CD4-positive, alpha-beta T cell (primary cell): ENCODE results near the gene PCDHGC4. TPM values are rescaled to one million over a fixed set of nuclear protein-coding genes. Genes with fewer than 3 reads are reported as not detected.

Experiments used
- ATAC-seq: fragments of 200-7000 bp; cut with Tn5 transposase; one replicate; pipeline ENCODE4 v1.10.0; 2022; ENCODE audit warnings: mild to moderate bottlenecking; ENCODE audit not compliant: poor library complexity
- CTCF ChIA-PET: fragments of 350-600 bp; sonication (Branson Sonifier 250); formaldehyde crosslinking; loops from one replicate; lab custom pipeline; 2021; ENCODE audit warnings: antibody characterized with exemption, inconsistent platforms; lab: Charles Lee
- POLR2A ChIA-PET: fragments of 350-600 bp; sonication (Branson Sonifier 250); formaldehyde crosslinking; loops from one replicate; lab custom pipeline; 2021; ENCODE audit warnings: antibody characterized with exemption, inconsistent platforms; lab: Charles Lee
- DNase-seq, 14 experiments: peaks; one replicate each; pipeline ENCODE4 v3.0.0-alpha.2; 2013 to 2020; ENCODE audit warnings: mixed read lengths in 2 of 14
- H3K27ac ChIP-seq, 2 donors: one replicate each; pipeline versions ENCODE4 v1.5.1 to v1.7.0; 2013; ENCODE audit warnings: low read length in 2 of 2, low read depth in 1 of 2, mild to moderate bottlenecking in 1 of 2
- H3K27me3 ChIP-seq, 2 experiments: 1 replicate in 1 of 2; 2 replicates in 1 of 2; pipeline versions ENCODE4 v1.6.1 to v1.7.0; 2013; ENCODE audit warnings: low read length in 2 of 2, control low read depth in 1 of 2, mild to moderate bottlenecking in 1 of 2, moderate library complexity in 1 of 2; ENCODE audit not compliant: insufficient read depth in 2 of 2, control insufficient read depth in 1 of 2
- H3K36me3 ChIP-seq: one replicate; pipeline ENCODE4 v1.6.1; 2013; ENCODE audit warnings: low read length, control low read depth; ENCODE audit not compliant: insufficient read depth
- H3K4me1 ChIP-seq: one replicate; pipeline ENCODE4 v1.6.1; 2013; ENCODE audit warnings: low read length, control low read depth; ENCODE audit not compliant: insufficient read depth
- H3K4me3 ChIP-seq: one replicate; pipeline ENCODE4 v1.5.1; 2013; ENCODE audit warnings: mild to moderate bottlenecking, low read length, moderate library complexity
- H3K9me3 ChIP-seq, 2 experiments: 1 replicate in 1 of 2; 2 replicates in 1 of 2; pipeline versions ENCODE4 v1.6.1 to v1.7.0; 2013; ENCODE audit warnings: low read length in 2 of 2, mild to moderate bottlenecking in 2 of 2, control low read depth in 1 of 2, moderate library complexity in 1 of 2; ENCODE audit not compliant: control insufficient read depth in 1 of 2, insufficient read depth in 1 of 2
- H3K27ac Mint-ChIP-seq: one replicate; pipeline ENCODE4 v1.8.0; 2020; ENCODE audit warnings: mixed read lengths
- H3K27me3 Mint-ChIP-seq: one replicate; pipeline ENCODE4 v1.8.0; 2021; ENCODE audit warnings: mixed read lengths
- H3K36me3 Mint-ChIP-seq: one replicate; pipeline ENCODE4 v1.8.0; 2021; ENCODE audit warnings: low read depth, mixed read lengths
- H3K4me1 Mint-ChIP-seq: one replicate; pipeline ENCODE4 v1.8.0; 2021; ENCODE audit warnings: low read depth, mixed read lengths
- H3K4me3 Mint-ChIP-seq: one replicate; pipeline ENCODE4 v1.8.0; 2020; ENCODE audit warnings: mild to moderate bottlenecking, mixed read lengths
- H3K9me3 Mint-ChIP-seq: one replicate; pipeline ENCODE4 v1.8.0; 2020; ENCODE audit warnings: mixed read lengths
- intact Hi-C, 2 experiments: fragments of 100-400 bp; cut with DNase I in 1 of 2; cut with micrococcal nuclease in 1 of 2; formaldehyde crosslinking; loops; one replicate each; pipeline versions ENCODE4 v1.15.1 to v1.9.0; 2023 to 2025; cut with DNase I, micrococcal nuclease
- total RNA-seq, 174 experiments: library from RNA in 2 of 174; stranded (reverse) in 2 of 174; gene quantifications; one replicate each; pipeline ENCODE4 v1.2.3 and lab custom pipeline; 2021 to 2026
- TF ChIP-seq, protein P1 (sequence below): fragments of 200-600 bp; IDR thresholded peaks from one replicate; pipeline ENCODE4 v1.8.0; 2022; ENCODE audit warnings: antibody characterized with exemption, mild to moderate bottlenecking

PCDHGC4 gene
- total RNA-seq, 2 experiments from 2014 or later: not detected

DNA sequence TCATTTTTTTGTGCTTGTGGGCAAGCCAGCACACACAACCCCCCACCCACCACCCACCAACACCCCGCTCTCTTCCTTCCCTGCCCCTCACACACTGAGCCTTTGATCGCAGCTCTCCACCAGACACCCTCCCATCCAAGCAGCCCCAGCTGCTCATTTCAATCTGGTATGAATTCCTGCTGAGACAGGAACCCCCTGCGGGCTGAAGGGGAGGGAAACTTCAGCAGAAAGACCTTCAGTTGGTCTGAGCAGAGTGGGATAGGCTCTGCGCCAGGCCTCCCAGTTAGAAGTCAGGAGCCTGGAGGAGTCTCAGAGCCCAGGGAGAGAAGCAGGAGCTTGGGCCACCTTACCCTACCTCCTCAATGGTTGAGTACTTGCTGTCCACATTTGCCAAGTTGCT, 11.2 kb downstream of the PCDHGC4 start:
- Mint-ChIP-seq H3K9me3 (no peaks in the 10 kb centered on the region), H3K4me3 (no peak overlapping the region), H3K4me1 (peaks cover 9% of the 10 kb centered on the region), H3K27ac (no peak overlapping the region), H3K36me3 (no peaks in the 10 kb centered on the region), H3K27me3 (peaks cover 71% of the 10 kb centered on the region)
- POLR2A ChIA-PET: no interaction called here
- no peak for ATAC-seq
- Histone ChIP-seq H3K4me1 (peaks cover 25% of the 10 kb centered on the region), H3K4me3 (no peak overlapping the region), H3K9me3 (peaks cover 0 to 8% of the 10 kb centered on the region in 2 experiments), H3K36me3 (no peaks in the 10 kb centered on the region), H3K27me3 (peaks cover 44 to 56% of the 10 kb centered on the region in 2 experiments), H3K27ac (no peak overlapping the region)
- TF ChIP-seq, protein P1, sequence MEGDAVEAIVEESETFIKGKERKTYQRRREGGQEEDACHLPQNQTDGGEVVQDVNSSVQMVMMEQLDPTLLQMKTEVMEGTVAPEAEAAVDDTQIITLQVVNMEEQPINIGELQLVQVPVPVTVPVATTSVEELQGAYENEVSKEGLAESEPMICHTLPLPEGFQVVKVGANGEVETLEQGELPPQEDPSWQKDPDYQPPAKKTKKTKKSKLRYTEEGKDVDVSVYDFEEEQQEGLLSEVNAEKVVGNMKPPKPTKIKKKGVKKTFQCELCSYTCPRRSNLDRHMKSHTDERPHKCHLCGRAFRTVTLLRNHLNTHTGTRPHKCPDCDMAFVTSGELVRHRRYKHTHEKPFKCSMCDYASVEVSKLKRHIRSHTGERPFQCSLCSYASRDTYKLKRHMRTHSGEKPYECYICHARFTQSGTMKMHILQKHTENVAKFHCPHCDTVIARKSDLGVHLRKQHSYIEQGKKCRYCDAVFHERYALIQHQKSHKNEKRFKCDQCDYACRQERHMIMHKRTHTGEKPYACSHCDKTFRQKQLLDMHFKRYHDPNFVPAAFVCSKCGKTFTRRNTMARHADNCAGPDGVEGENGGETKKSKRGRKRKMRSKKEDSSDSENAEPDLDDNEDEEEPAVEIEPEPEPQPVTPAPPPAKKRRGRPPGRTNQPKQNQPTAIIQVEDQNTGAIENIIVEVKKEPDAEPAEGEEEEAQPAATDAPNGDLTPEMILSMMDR: no peak
- CTCF ChIA-PET: no interaction called here
- DNase-seq: no peak
- intact Hi-C loops: no loop called here

GRCh38 chr5:141501761-141502160, 16.9 kb downstream of the PCDHGC4 start:
- TF ChIP-seq, protein P1: no peak
- H3K36me3 Mint-ChIP-seq: no peaks in the 10 kb centered on the region
- no peaks in the 10 kb centered on the region for H3K9me3 Mint-ChIP-seq
- no peaks in the 10 kb centered on the region for H3K4me1 Mint-ChIP-seq
- ChIA-PET POLR2A (no interaction called here), CTCF (no interaction called here)
- Histone ChIP-seq H3K36me3 (no peaks in the 10 kb centered on the region), H3K4me3 (no peak overlapping the region), H3K9me3 (no peaks in the 10 kb centered on the region), H3K27me3 (peaks cover under 1 to 2% of the 10 kb centered on the region in 2 experiments), H3K4me1 (no peaks in the 10 kb centered on the region), H3K27ac (no peak overlapping the region)
- H3K27me3 Mint-ChIP-seq: peaks cover 38% of the 10 kb centered on the region
- intact Hi-C loops: no loop called here
- H3K27ac Mint-ChIP-seq: no peak overlapping the region
- no peak overlapping the region for H3K4me3 Mint-ChIP-seq
- DNase-seq (no peak), ATAC-seq (no peak)

- H3K4me3 Mint-ChIP-seq: no peak overlapping the region
- no peaks in the 10 kb centered on the region for H3K9me3 Mint-ChIP-seq
- TF ChIP-seq, protein P1: no peak
- H3K36me3 Mint-ChIP-seq: no peaks in the 10 kb centered on the region
- peaks cover 0 to 2% of the 10 kb centered on the region in 2 experiments for H3K27me3 ChIP-seq
- H3K27me3 Mint-ChIP-seq: peaks cover 23% of the 10 kb centered on the region
- DNase-seq (no peak), ATAC-seq (no peak)
- no peaks in the 10 kb centered on the region for H3K4me1 ChIP-seq
- no peak overlapping the region for H3K27ac Mint-ChIP-seq
- no peak overlapping the region for H3K27ac ChIP-seq
- no peaks in the 10 kb centered on the region for H3K36me3 ChIP-seq
- no peak overlapping the region for H3K4me3 ChIP-seq
- CTCF ChIA-PET: no interaction called here
- no peaks in the 10 kb centered on the region for H3K4me1 Mint-ChIP-seq
- intact Hi-C loops: no loop called here
- no peaks in the 10 kb centered on the region for H3K9me3 ChIP-seq
- POLR2A ChIA-PET: no interaction called here
Observed at GRCh38 chr5:141503681-141504080, 18.9 kb downstream of the PCDHGC4 start.
